ENCODE measurements around the gene GBA2.

Gene GBA2

GRCh38 chr9:35700942-35701341, 48.1 kb downstream of the GBA2 start:
- Histone ChIP-seq H3K4me2 (ENCODE audit: insufficient read depth, low read length, poor library complexity, severe bottlenecking) (no peak overlapping the region), H3K4me3 (ENCODE audit: low read length in 2 of 2) (no peak overlapping the region), H3K79me1 (ENCODE audit: low read depth, low read length) (no peaks in the 10 kb centered on the region), H3K4ac (ENCODE audit: low read length) (no peak overlapping the region), H3K36me3 (replicated peaks in 1 of 2; ENCODE audit: control insufficient read depth in 2 of 2, insufficient read depth in 2 of 2, low read length in 2 of 2) (peaks cover 78 to 98% of the 10 kb centered on the region in 2 donors), H4K91ac (ENCODE audit: low read depth, low read length, poor library complexity) (no peak overlapping the region), H3K27me3 (ENCODE audit: control insufficient read depth in 3 of 3, insufficient read depth in 3 of 3, low read depth in 1 of 3, low read length in 3 of 3) (no peaks in the 10 kb centered on the region), H2BK15ac (ENCODE audit: low read length) (no peak overlapping the region), H2AK5ac (ENCODE audit: low read depth, low read length) (no peak overlapping the region), H3K4me1 (ENCODE audit: control insufficient read depth in 2 of 2, insufficient read depth in 1 of 2, low read depth in 1 of 2, low read length in 2 of 2) (no peaks in the 10 kb centered on the region), H3K27ac (replicated peaks; ENCODE audit: low read length) (no peak overlapping the region), H4K8ac (ENCODE audit: low read depth, low read length) (no peak overlapping the region), H3K9me3 (replicated peaks in 1 of 2; ENCODE audit: control insufficient read depth in 2 of 2, insufficient read depth in 1 of 2, low read depth in 1 of 2, low read length in 2 of 2) (peaks cover 0 to 2% of the 10 kb centered on the region in 2 donors), H2BK12ac (ENCODE audit: low read length) (no peak overlapping the region), H2AFZ (ENCODE audit: low read length) (no peak overlapping the region), H2BK120ac (ENCODE audit: low read depth, low read length) (no peak overlapping the region), H3K18ac (ENCODE audit: low read length) (no peak overlapping the region), H3K9ac (ENCODE audit: low read depth, low read length, poor library complexity) (no peak overlapping the region), H2BK5ac (ENCODE audit: low read length) (no peak overlapping the region), H3K23ac (ENCODE audit: low read depth, low read length, poor library complexity) (no peak overlapping the region), H3K14ac (ENCODE audit: low read length) (no peak overlapping the region)
- no peak for DNase-seq (ENCODE audit: low spot score)

- H3K36me3 ChIP-seq (replicated peaks in 1 of 2; ENCODE audit: control insufficient read depth in 2 of 2, insufficient read depth in 2 of 2, low read length in 2 of 2) = peaks cover 69 to 93% of the 10 kb centered on the region in 2 donors
- no peak overlapping the region for H2AFZ ChIP-seq (ENCODE audit: low read length)
These were observed 49.0 kb downstream of the GBA2 start for GRCh38 chr9:35700031-35700430.

GRCh38 chr9:35698231-35698630, 50.8 kb downstream of the GBA2 start:
- Histone ChIP-seq H3K9ac (ENCODE audit: low read depth, low read length, poor library complexity) (no peak overlapping the region), H3K4me1 (ENCODE audit: control insufficient read depth in 2 of 2, insufficient read depth in 1 of 2, low read depth in 1 of 2, low read length in 2 of 2) (no peaks in the 10 kb centered on the region), H3K79me1 (ENCODE audit: low read depth, low read length) (no peaks in the 10 kb centered on the region), H3K27ac (replicated peaks; ENCODE audit: low read length) (no peak overlapping the region), H3K4me2 (ENCODE audit: insufficient read depth, low read length, poor library complexity, severe bottlenecking) (no peak overlapping the region), H2BK120ac (ENCODE audit: low read depth, low read length) (no peak overlapping the region), H3K14ac (ENCODE audit: low read length) (no peak overlapping the region), H3K27me3 (ENCODE audit: control insufficient read depth in 3 of 3, insufficient read depth in 3 of 3, low read depth in 1 of 3, low read length in 3 of 3) (no peaks in the 10 kb centered on the region), H2AFZ (ENCODE audit: low read length) (no peak overlapping the region), H3K18ac (ENCODE audit: low read length) (no peak overlapping the region), H3K23ac (ENCODE audit: low read depth, low read length, poor library complexity) (no peak overlapping the region), H3K4ac (ENCODE audit: low read length) (no peak overlapping the region), H4K8ac (ENCODE audit: low read depth, low read length) (no peak overlapping the region), H2BK15ac (ENCODE audit: low read length) (no peak overlapping the region), H2AK5ac (ENCODE audit: low read depth, low read length) (no peak overlapping the region), H2BK12ac (ENCODE audit: low read length) (no peak overlapping the region), H3K36me3 (replicated peaks in 1 of 2; ENCODE audit: control insufficient read depth in 2 of 2, insufficient read depth in 2 of 2, low read length in 2 of 2) (peaks cover 52 to 75% of the 10 kb centered on the region in 2 donors), H3K4me3 (ENCODE audit: low read length in 2 of 2) (no peak overlapping the region), H4K91ac (ENCODE audit: low read depth, low read length, poor library complexity) (no peak overlapping the region), H2BK5ac (ENCODE audit: low read length) (no peak overlapping the region), H3K9me3 (replicated peaks in 1 of 2; ENCODE audit: control insufficient read depth in 2 of 2, insufficient read depth in 1 of 2, low read depth in 1 of 2, low read length in 2 of 2) (peaks cover 0 to 2% of the 10 kb centered on the region in 2 donors)
- DNase-seq (ENCODE audit: low spot score) = no peak
- no CpG with 5 or more reads among the region's 5 CpGs for WGBS, 2 donors (ENCODE audit: extremely low coverage in 2 of 2, insufficient read length in 2 of 2, insufficient replicate concordance in 1 of 2)

More at GRCh38 chr9:35700031-35700430, 49.0 kb downstream of the GBA2 start:
- H2AK5ac ChIP-seq (ENCODE audit: low read depth, low read length) = no peak overlapping the region
- H3K79me1 ChIP-seq (ENCODE audit: low read depth, low read length) = no peaks in the 10 kb centered on the region
- no peak overlapping the region for H3K4ac ChIP-seq (ENCODE audit: low read length)
- H3K9me3 ChIP-seq (replicated peaks in 1 of 2; ENCODE audit: control insufficient read depth in 2 of 2, insufficient read depth in 1 of 2, low read depth in 1 of 2, low read length in 2 of 2) = peaks cover 0 to 2% of the 10 kb centered on the region in 2 donors
- H4K8ac ChIP-seq (ENCODE audit: low read depth, low read length) = no peak overlapping the region
- DNase-seq (ENCODE audit: low spot score) = no peak
- no peak overlapping the region for H3K23ac ChIP-seq (ENCODE audit: low read depth, low read length, poor library complexity)
- no peak overlapping the region for H2BK5ac ChIP-seq (ENCODE audit: low read length)
- H3K4me2 ChIP-seq (ENCODE audit: insufficient read depth, low read length, poor library complexity, severe bottlenecking) = no peak overlapping the region
- H3K18ac ChIP-seq (ENCODE audit: low read length) = no peak overlapping the region
- no peaks in the 10 kb centered on the region for H3K4me1 ChIP-seq (ENCODE audit: control insufficient read depth in 2 of 2, insufficient read depth in 1 of 2, low read depth in 1 of 2, low read length in 2 of 2)
- no peak overlapping the region for H3K9ac ChIP-seq (ENCODE audit: low read depth, low read length, poor library complexity)
- no peak overlapping the region for H3K14ac ChIP-seq (ENCODE audit: low read length)
- H3K27ac ChIP-seq (replicated peaks; ENCODE audit: low read length) = no peak overlapping the region
- no peak overlapping the region for H3K4me3 ChIP-seq (ENCODE audit: low read length in 2 of 2)
- H3K27me3 ChIP-seq (ENCODE audit: control insufficient read depth in 3 of 3, insufficient read depth in 3 of 3, low read depth in 1 of 3, low read length in 3 of 3) = no peaks in the 10 kb centered on the region
- H4K91ac ChIP-seq (ENCODE audit: low read depth, low read length, poor library complexity) = no peak overlapping the region
- WGBS, 2 donors (ENCODE audit: extremely low coverage in 2 of 2, insufficient read length in 2 of 2, insufficient replicate concordance in 1 of 2) = no CpG with 5 or more reads among the region's 11 CpGs
- H2BK15ac ChIP-seq (ENCODE audit: low read length) = no peak overlapping the region
- no peak overlapping the region for H2BK120ac ChIP-seq (ENCODE audit: low read depth, low read length)
- no peak overlapping the region for H2BK12ac ChIP-seq (ENCODE audit: low read length)

- Histone ChIP-seq H3K27me3 (ENCODE audit: control insufficient read depth in 3 of 3, insufficient read depth in 3 of 3, low read depth in 1 of 3, low read length in 3 of 3) (no peaks in the 10 kb centered on the region), H3K23ac (ENCODE audit: low read depth, low read length, poor library complexity) (no peak overlapping the region), H4K91ac (ENCODE audit: low read depth, low read length, poor library complexity) (no peak overlapping the region), H3K4me2 (ENCODE audit: insufficient read depth, low read length, poor library complexity, severe bottlenecking) (no peak overlapping the region), H4K8ac (ENCODE audit: low read depth, low read length) (no peak overlapping the region), H3K18ac (ENCODE audit: low read length) (no peak overlapping the region), H2BK12ac (ENCODE audit: low read length) (no peak overlapping the region), H2AK5ac (ENCODE audit: low read depth, low read length) (no peak overlapping the region), H2BK120ac (ENCODE audit: low read depth, low read length) (no peak overlapping the region), H3K79me1 (ENCODE audit: low read depth, low read length) (no peaks in the 10 kb centered on the region), H3K27ac (replicated peaks; ENCODE audit: low read length) (no peak overlapping the region), H3K14ac (ENCODE audit: low read length) (peak overlapping the region; percentile 10), H3K9ac (ENCODE audit: low read depth, low read length, poor library complexity) (no peak overlapping the region), H3K9me3 (replicated peaks in 1 of 2; ENCODE audit: control insufficient read depth in 2 of 2, insufficient read depth in 1 of 2, low read depth in 1 of 2, low read length in 2 of 2) (peaks cover 0 to 2% of the 10 kb centered on the region in 2 donors), H3K4me1 (ENCODE audit: control insufficient read depth in 2 of 2, insufficient read depth in 1 of 2, low read depth in 1 of 2, low read length in 2 of 2) (no peaks in the 10 kb centered on the region), H3K36me3 (replicated peaks in 1 of 2; ENCODE audit: control insufficient read depth in 2 of 2, insufficient read depth in 2 of 2, low read length in 2 of 2) (peaks cover 49 to 68% of the 10 kb centered on the region in 2 donors), H2BK15ac (ENCODE audit: low read length) (no peak overlapping the region), H3K4ac (ENCODE audit: low read length) (no peak overlapping the region), H2BK5ac (ENCODE audit: low read length) (peak overlapping the region; percentile 4), H3K4me3 (ENCODE audit: low read length in 2 of 2) (no peak overlapping the region), H2AFZ (ENCODE audit: low read length) (no peak overlapping the region)
- DNase-seq (ENCODE audit: low spot score) = no peak
- no CpG with 5 or more reads among the region's 14 CpGs for WGBS, 2 donors (ENCODE audit: extremely low coverage in 2 of 2, insufficient read length in 2 of 2, insufficient replicate concordance in 1 of 2)
These were observed 51.5 kb downstream of the GBA2 start for GRCh38 chr9:35697486-35697885.

Data from neuronal stem cell (in vitro differentiated cells).